Measurements from ENCODE around the gene SPR.

The SPR gene

DNA sequence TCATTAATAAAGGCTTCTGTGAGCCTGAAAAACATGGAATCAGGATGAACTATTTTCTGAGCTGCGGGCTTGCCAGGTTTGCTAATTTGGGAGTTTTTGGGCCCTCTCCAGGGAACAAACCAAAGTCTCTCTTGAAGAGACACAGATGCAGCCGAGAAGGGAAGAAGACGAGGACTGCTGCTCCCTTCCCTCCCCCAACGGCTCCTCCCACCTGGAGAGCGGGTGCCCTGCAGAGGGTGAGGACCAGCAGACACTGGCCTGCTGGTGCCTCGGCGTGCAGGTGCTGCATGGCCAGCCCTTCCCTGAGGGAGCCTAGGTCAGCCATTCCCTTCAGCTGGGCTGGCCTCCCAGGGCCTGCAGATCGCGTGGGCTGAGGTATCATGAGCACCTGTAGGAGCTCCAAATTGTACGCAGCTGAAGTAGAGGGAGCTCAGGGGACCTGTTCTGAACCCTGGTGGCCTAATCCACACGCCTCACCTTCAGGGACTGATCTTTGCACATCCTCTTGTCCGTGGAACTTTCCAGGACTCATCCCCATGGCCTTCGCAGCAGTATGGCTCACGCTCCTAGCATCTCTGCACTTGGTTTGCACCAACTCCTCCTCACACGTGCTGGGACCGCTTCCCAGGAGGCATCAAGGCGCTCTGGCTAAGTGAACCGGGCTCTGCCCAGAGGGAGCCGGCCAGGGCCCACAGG, 49.6 kb downstream of the SPR start:
- H3K4me3 Mint-ChIP-seq, result no peak overlapping the region
- H3K4me1 Mint-ChIP-seq (ENCODE audit: low read depth), result no peaks in the 10 kb centered on the region
- no peak overlapping the region for H3K27ac Mint-ChIP-seq
- H3K36me3 Mint-ChIP-seq (ENCODE audit: low read depth), result peaks cover 16% of the 10 kb centered on the region
- intact Hi-C loops (cut with micrococcal nuclease), result no loop called here
- H3K27me3 Mint-ChIP-seq, result peaks cover 28% of the 10 kb centered on the region
- no peaks in the 10 kb centered on the region for H3K9me3 Mint-ChIP-seq

DNA sequence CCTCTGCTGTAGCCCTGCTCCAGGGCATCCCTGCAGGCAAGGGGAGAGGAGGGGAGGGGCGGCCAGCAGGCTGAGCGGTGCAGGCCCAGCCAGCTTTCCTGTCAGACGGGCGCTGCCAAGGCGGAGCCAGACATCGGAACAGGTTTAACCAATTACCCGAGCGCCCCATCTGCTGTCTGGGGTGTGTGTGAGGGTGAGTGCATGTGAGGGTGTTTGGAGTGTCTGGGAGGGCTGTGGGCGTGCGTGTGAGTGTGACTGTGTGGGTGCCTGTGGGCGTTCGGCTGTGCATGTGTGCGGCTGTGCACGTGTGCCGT, 50.1 kb downstream of the SPR start:
- intact Hi-C loops (cut with micrococcal nuclease), result no loop called here
- peaks cover 21% of the 10 kb centered on the region for H3K36me3 Mint-ChIP-seq (ENCODE audit: low read depth)
- H3K27ac Mint-ChIP-seq, result no peak overlapping the region
- H3K4me1 Mint-ChIP-seq (ENCODE audit: low read depth), result no peaks in the 10 kb centered on the region
- no peak overlapping the region for H3K4me3 Mint-ChIP-seq
- no peaks in the 10 kb centered on the region for H3K9me3 Mint-ChIP-seq
- H3K27me3 Mint-ChIP-seq, result peaks cover 24% of the 10 kb centered on the region

DNA sequence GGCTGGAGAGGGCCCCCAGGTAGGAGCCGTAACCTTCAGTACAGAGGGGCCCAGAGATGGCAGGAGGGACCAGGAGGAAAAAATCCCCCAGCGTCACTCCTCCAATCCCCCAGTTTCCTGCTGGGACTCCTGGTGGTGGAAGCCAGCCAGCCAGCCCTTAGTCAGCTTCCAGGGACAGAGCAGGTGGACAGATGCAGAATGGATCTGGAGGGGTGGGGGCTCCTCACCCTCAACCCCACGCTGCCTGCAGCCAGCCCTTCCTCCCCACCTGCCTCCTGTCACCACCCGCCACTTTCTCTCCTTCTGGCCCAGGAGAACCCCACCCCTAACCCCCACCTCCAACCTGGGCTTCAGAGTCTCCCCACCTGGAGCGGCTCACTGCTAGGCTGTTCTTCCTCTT, 51.2 kb downstream of the SPR start:
- H3K4me3 Mint-ChIP-seq, result no peak overlapping the region
- H3K27ac Mint-ChIP-seq, result no peak overlapping the region
- peaks cover 18% of the 10 kb centered on the region for H3K27me3 Mint-ChIP-seq
- H3K4me1 Mint-ChIP-seq (ENCODE audit: low read depth), result peaks cover 7% of the 10 kb centered on the region
- H3K9me3 Mint-ChIP-seq, result no peaks in the 10 kb centered on the region
- peaks cover 33% of the 10 kb centered on the region for H3K36me3 Mint-ChIP-seq (ENCODE audit: low read depth)
- intact Hi-C loops (cut with micrococcal nuclease), result no loop called here

DNA sequence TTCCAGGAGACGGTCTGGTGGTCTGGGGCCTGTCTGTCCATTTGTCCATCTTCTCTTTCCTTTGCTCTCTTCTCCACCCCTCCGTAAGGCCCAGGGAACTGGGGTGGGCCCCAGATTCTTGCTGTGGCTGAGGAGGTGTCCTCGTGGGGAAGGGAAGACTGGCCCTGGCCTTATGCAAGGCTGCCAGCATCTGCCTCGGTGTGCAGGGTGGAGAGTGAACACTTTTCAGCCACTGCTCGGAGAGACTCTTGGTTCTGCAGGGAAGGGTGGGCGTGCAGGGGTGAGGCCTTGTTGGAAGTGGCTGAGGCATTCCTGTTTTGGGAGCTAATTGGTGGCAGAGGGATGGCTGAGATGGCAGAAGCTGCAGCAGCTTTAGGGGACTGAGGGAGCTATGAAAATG, 53.2 kb downstream of the SPR start:
- Mint-ChIP-seq H3K4me1 (ENCODE audit: low read depth) (peaks cover 9% of the 10 kb centered on the region), H3K27me3 (peaks cover 8% of the 10 kb centered on the region), H3K27ac (no peak overlapping the region), H3K9me3 (no peaks in the 10 kb centered on the region), H3K4me3 (no peak overlapping the region), H3K36me3 (ENCODE audit: low read depth) (peaks cover 52% of the 10 kb centered on the region)
- intact Hi-C loops (cut with micrococcal nuclease), result no loop called here

DNA sequence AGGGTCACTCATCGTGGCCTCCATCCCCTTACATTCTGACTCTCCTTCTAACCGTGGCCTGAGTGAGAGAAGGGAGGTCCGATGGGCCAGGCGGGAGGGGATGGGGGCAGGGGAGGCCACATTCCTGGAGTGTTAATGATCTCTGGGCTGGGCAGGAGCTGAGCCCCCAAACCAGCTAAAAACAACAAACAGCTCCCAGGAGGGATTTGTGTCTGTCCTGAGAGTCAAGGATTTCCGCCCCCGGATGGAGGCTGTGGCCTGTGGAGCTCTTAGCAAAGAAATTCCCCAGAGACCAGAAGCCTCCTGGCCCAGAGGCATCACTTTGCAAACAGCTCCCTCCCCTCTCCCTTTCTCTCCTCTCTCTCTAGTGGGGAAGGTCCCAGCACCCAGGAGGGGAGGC, 53.6 kb downstream of the SPR start:
- Mint-ChIP-seq H3K4me3 (no peak overlapping the region), H3K4me1 (ENCODE audit: low read depth) (peaks cover 9% of the 10 kb centered on the region), H3K36me3 (ENCODE audit: low read depth) (peaks cover 56% of the 10 kb centered on the region), H3K27ac (no peak overlapping the region), H3K27me3 (peaks cover 6% of the 10 kb centered on the region), H3K9me3 (no peaks in the 10 kb centered on the region)
- intact Hi-C loops (cut with micrococcal nuclease), result no loop called here

Measured in dendritic cell treated with granulocyte-macrophage colony-stimulating factor and Interleukin-4, amounts not matched to agents 40 ng/mL and 50 ng/mL, for 4 days (primary cell).